Lung (tissue), 12 donors: ENCODE data around the gene MAN2C1. TPM values are rescaled to one million over a fixed set of nuclear protein-coding genes. Genes with fewer than 3 reads are reported as not detected.

Source experiments
- ATAC-seq: fragments of 200-7000 bp; cut with Tn5 transposase; one replicate; pipeline ENCODE4 v1.9.1; 2020; ENCODE audit warnings: moderate number of reproducible peaks; ENCODE audit not compliant: insufficient read depth, low FRiP score
- DNase-seq, 3 donors: peaks; one replicate each; pipeline ENCODE4 v3.0.0-alpha.2; 2013 to 2017
- H3K27ac ChIP-seq, 2 donors: one replicate each; pipeline ENCODE4 v1.5.1; 2013; ENCODE audit warnings: mild to moderate bottlenecking in 2 of 2, moderate library complexity in 2 of 2, control low read depth in 1 of 2, inconsistent platforms in 1 of 2, low read depth in 1 of 2, low read length in 1 of 2
- H3K27me3 ChIP-seq, 3 donors: one replicate each; pipeline ENCODE4 v1.5.1; 2013; ENCODE audit warnings: low read length in 2 of 3; ENCODE audit not compliant: control insufficient read depth in 3 of 3, insufficient read depth in 3 of 3
- H3K36me3 ChIP-seq, 4 donors: one replicate each; pipeline ENCODE4 v1.5.1; 2013; ENCODE audit warnings: low read length in 4 of 4, mild to moderate bottlenecking in 1 of 4, moderate library complexity in 1 of 4; ENCODE audit not compliant: control insufficient read depth in 4 of 4, insufficient read depth in 4 of 4
- H3K4me1 ChIP-seq, 5 donors: one replicate each; pipeline ENCODE4 v1.5.1; 2013; ENCODE audit warnings: low read length in 5 of 5, mild to moderate bottlenecking in 2 of 5, moderate library complexity in 1 of 5; ENCODE audit not compliant: control insufficient read depth in 5 of 5, insufficient read depth in 5 of 5
- H3K4me3 ChIP-seq: one replicate; pipeline ENCODE4 v1.5.1; 2013; ENCODE audit warnings: mild to moderate bottlenecking, control low read depth, moderate library complexity
- H3K9ac ChIP-seq, 2 donors: one replicate each; pipeline ENCODE4 v1.5.1; 2013; ENCODE audit warnings: low read length in 2 of 2, control low read depth in 1 of 2; ENCODE audit not compliant: insufficient read depth in 1 of 2
- H3K9me3 ChIP-seq, 4 donors: one replicate each; pipeline ENCODE4 v1.5.1; 2013; ENCODE audit warnings: low read length in 3 of 4, mild to moderate bottlenecking in 1 of 4, moderate library complexity in 1 of 4; ENCODE audit not compliant: control insufficient read depth in 4 of 4, insufficient read depth in 3 of 4
- WGBS, 2 donors: extraction: QIAGEN DNeasy Blood & Tissue Kit; methylation state at CpG; one replicate each; pipeline ENCODE4 v1.1.7; 2013; 5-methylcytosine and 5-hydroxymethylcytosine counted together
- polyA plus RNA-seq, 2 donors: library from polyadenylated mRNA; stranded (reverse); fragments of 200-250 nt; gene quantifications; one replicate each; pipeline ENCODE4 v1.2.1, GENCODE V29; 2013
- total RNA-seq, 2 donors: library from RNA; depleted of rRNA in 1 of 2; stranded (reverse); fragments of >200 nt in 1 of 2; gene quantifications; one replicate each; pipeline ENCODE4 v1.2.1, GENCODE V29; 2014 to 2021
- TF ChIP-seq, protein P1 (sequence below): IDR thresholded peaks from 2 replicates; pipeline ENCODE4 v1.5.1; 2012; ENCODE audit warnings: mild to moderate bottlenecking; ENCODE audit errors: control extremely low read depth, extremely low read depth
- donor health status: control.
- donor health status: control.
- donor health status: Bipolar disorder and iron deficiency.
- donor health status: healthy.
- donor health status: DM: yes; HTN: yes; CAD: no.

MAN2C1 gene
- total and polyA plus RNA-seq, 4 donors: 139 to 321 (median 217) TPM

DNA sequence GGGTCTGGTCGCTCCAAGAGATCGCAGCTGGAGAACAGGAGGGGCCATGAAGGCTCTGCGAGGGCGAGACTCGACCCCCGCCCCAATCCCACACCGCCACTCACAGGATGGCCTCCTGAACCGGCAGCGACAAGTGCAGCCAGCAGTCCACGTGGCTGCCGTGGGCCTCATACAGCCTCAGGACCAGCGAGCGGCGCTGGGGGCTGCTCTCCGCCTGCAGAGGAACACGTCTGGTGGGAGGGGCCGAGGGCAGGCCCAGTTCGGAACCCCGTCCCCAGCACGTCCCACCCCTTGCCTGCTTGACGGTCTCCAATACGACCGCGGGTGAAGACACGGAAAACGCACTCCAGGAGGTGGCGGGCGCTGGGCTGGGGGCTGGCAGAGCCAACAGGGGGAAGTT lies 12.4 kb downstream of the MAN2C1 start:
- no peak overlapping the region for H3K4me3 ChIP-seq
- no peaks in the 10 kb centered on the region for H3K4me1 ChIP-seq
- peaks cover 0 to 56% (median 6%) of the 10 kb centered on the region in 4 donors for H3K36me3 ChIP-seq
- TF ChIP-seq, protein P1, sequence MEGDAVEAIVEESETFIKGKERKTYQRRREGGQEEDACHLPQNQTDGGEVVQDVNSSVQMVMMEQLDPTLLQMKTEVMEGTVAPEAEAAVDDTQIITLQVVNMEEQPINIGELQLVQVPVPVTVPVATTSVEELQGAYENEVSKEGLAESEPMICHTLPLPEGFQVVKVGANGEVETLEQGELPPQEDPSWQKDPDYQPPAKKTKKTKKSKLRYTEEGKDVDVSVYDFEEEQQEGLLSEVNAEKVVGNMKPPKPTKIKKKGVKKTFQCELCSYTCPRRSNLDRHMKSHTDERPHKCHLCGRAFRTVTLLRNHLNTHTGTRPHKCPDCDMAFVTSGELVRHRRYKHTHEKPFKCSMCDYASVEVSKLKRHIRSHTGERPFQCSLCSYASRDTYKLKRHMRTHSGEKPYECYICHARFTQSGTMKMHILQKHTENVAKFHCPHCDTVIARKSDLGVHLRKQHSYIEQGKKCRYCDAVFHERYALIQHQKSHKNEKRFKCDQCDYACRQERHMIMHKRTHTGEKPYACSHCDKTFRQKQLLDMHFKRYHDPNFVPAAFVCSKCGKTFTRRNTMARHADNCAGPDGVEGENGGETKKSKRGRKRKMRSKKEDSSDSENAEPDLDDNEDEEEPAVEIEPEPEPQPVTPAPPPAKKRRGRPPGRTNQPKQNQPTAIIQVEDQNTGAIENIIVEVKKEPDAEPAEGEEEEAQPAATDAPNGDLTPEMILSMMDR: no peak
- H3K27ac ChIP-seq: no peak overlapping the region
- H3K27me3 ChIP-seq: no peaks in the 10 kb centered on the region
- 90 to 92% methylated on average over 27 to 28 of the region's 28 CpGs for WGBS, 2 donors
- no peak overlapping the region for H3K9ac ChIP-seq
- H3K9me3 ChIP-seq: no peaks in the 10 kb centered on the region
- no peak for DNase-seq
- ATAC-seq: no peak

DNA sequence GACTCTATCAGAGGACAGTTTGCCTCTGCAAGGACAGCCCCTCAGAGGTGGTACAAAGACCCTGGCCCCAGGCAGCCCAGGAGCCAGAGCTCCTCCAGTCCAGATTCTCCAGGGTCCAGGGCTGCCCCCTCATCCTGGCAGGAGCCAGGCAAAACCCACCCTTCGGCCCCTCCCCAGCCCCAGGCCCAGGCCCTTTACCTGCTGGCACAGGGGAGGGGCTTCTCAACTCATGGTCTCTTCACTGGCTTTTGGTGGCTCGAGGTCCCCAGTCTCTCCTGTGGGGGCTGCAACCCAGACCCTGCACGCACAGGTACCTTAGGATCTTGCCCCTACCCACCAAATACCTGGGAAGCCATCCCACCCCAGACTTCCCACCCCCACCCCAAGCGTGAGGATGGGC lies 13.0 kb downstream of the MAN2C1 start:
- WGBS, 2 donors: 89 to 93% methylated on average over 4 of the region's 4 CpGs
- TF ChIP-seq, protein P1: no peak
- peaks cover 0 to 52% (median 6%) of the 10 kb centered on the region in 4 donors for H3K36me3 ChIP-seq

DNA sequence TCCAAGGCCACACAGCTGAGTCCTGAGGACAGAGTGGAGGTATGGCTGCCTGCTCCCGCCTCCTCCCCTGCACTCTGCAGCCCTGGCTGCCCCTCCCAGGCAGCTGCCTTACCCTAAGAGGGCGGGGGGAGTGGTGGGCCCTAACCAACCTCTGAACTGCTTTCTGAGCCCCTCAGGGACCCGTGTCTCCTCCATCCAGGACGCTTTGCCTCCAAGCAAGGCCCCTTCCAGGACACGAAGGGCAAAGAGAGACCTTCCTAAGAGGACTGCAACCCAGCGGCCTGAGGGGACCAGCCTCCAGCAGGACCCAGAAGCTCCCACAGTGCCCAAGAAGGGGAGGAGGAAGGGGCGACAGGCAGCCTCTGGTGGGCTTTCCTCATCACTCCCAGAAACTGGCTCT lies 14.0 kb downstream of the MAN2C1 start:
- Histone ChIP-seq H3K4me1 (peaks cover 0 to 2% (median 0%) of the 10 kb centered on the region in 5 donors), H3K27me3 (no peaks in the 10 kb centered on the region), H3K9me3 (no peaks in the 10 kb centered on the region), H3K27ac (no peak overlapping the region), H3K4me3 (no peak overlapping the region), H3K9ac (no peak overlapping the region), H3K36me3 (peaks cover 0 to 45% (median 4%) of the 10 kb centered on the region in 4 donors)
- TF ChIP-seq, protein P1: no peak
- ATAC-seq (no peak), DNase-seq (no peak)
- 88 to 89% methylated on average over 7 of the region's 7 CpGs for WGBS, 2 donors

More for the DNA sequence above, 13.0 kb downstream of the MAN2C1 start:
- no peak overlapping the region for H3K27ac ChIP-seq
- no peaks in the 10 kb centered on the region for H3K27me3 ChIP-seq
- no peak overlapping the region for H3K9ac ChIP-seq
- H3K4me1 ChIP-seq: no peaks in the 10 kb centered on the region
- no peak overlapping the region for H3K4me3 ChIP-seq
- ATAC-seq (no peak), DNase-seq (no peak)
- H3K9me3 ChIP-seq: no peaks in the 10 kb centered on the region

DNA sequence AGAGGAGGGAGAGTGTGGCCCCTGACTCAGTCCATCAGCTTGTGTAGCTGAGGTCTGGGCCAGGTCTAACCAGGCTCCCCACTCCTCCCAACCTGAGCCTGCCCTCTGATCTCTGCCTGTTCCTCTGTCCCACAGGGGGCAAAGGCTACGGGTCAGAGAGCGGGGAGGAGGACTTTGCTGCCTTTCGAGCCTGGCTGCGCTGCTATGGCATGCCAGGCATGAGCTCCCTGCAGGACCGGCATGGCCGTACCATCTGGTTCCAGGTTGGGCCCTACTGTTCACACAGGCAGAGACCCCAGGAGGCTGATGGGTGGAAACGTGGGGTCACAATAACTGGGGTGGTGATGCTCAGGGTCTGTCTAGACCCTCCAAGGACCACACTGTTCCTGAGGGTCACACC lies 14.8 kb downstream of the MAN2C1 start:
- H3K4me1 ChIP-seq: peaks cover 0 to 8% (median under 1%) of the 10 kb centered on the region in 5 donors
- WGBS, 2 donors: 87 to 93% methylated on average over 7 of the region's 7 CpGs
- no peak overlapping the region for H3K27ac ChIP-seq
- H3K27me3 ChIP-seq: peaks cover 0 to 5% (median under 1%) of the 10 kb centered on the region in 3 donors
- no peak for ATAC-seq
- TF ChIP-seq, protein P1: no peak
- no peak for DNase-seq
- H3K4me3 ChIP-seq: no peak overlapping the region
- H3K9ac ChIP-seq: no peak overlapping the region
- H3K36me3 ChIP-seq: peaks cover 0 to 36% (median 2%) of the 10 kb centered on the region in 4 donors
- no peaks in the 10 kb centered on the region for H3K9me3 ChIP-seq
